Camera-type eye (tissue), 1 donor: ENCODE data around the gene ECM1. TPM values are rescaled to one million over a fixed set of nuclear protein-coding genes. Genes with fewer than 3 reads are reported as not detected.

Experiments
- total RNA-seq: library from RNA; depleted of rRNA; stranded (reverse); fragments of >200 nt; gene quantifications from one replicate; pipeline ENCODE4 v1.2.3, GENCODE V29; 2014

ECM1 gene
- total RNA-seq, result 2.1 TPM

GRCh38 chr1:150507912-150508864, at the start of gene ECM1:
TSS of gene ECM1 (plus strand) at chr1:150508109. CDS start at chr1:150508210, 101 bp downstream.

GRCh38 chr1:150486966-150487762, 20.7 kb upstream of the ECM1 start, which contains the start of gene TARS2:
TSS of gene TARS2 (plus strand) at chr1:150487419. CDS start at chr1:150487451, 32 bp downstream.

GRCh38 chr1:150515328-150516049, 7.6 kb downstream of the ECM1 start, which contains the start of gene FALEC:
TSS of gene FALEC (plus strand) at chr1:150515752.

GRCh38 chr1:150548632-150549495, 41.0 kb downstream of the ECM1 start, which contains the start of gene ADAMTSL4:
TSS of gene ADAMTSL4 (plus strand) at chr1:150549408. CDS start at chr1:150552289, 2,881 bp downstream.

Other genes starting within 250 kb of the ECM1 start
- 68.5 TPM for gene APH1A, start 239.1 kb upstream of the ECM1 start, total RNA-seq
- 9.1 TPM for gene C1orf54, start 235.3 kb upstream of the ECM1 start, total RNA-seq
- gene CIART, start 225.6 kb upstream of the ECM1 start, total RNA-seq, result 5.7 TPM
- gene MRPS21, start 214.2 kb upstream of the ECM1 start, total RNA-seq, result 32.3 TPM
- 95.1 TPM for gene PRPF3, start 186.6 kb upstream of the ECM1 start, total RNA-seq
- 30.1 TPM for gene RPRD2, start 144.0 kb upstream of the ECM1 start, total RNA-seq
- 24.4 TPM for gene TARS2, start 20.7 kb upstream of the ECM1 start, total RNA-seq
- not detected for gene FALEC, start 7.6 kb downstream of the ECM1 start, total RNA-seq
- 53.7 TPM for gene ADAMTSL4, start 41.3 kb downstream of the ECM1 start, total RNA-seq
- gene MCL1, start 71.5 kb downstream of the ECM1 start, total RNA-seq, result 189 TPM
- 112 TPM for gene ENSA, start 121.5 kb downstream of the ECM1 start, total RNA-seq
- gene GOLPH3L, start 189.0 kb downstream of the ECM1 start, total RNA-seq, result 19.2 TPM
- 1.2 TPM for gene HORMAD1, start 212.8 kb downstream of the ECM1 start, total RNA-seq